ENCODE results near the gene GPC5.

- no peak for TF ChIP-seq POLR2A (IDR thresholded peaks at IDR 0.05)
- TF ChIP-seq, protein P1, sequence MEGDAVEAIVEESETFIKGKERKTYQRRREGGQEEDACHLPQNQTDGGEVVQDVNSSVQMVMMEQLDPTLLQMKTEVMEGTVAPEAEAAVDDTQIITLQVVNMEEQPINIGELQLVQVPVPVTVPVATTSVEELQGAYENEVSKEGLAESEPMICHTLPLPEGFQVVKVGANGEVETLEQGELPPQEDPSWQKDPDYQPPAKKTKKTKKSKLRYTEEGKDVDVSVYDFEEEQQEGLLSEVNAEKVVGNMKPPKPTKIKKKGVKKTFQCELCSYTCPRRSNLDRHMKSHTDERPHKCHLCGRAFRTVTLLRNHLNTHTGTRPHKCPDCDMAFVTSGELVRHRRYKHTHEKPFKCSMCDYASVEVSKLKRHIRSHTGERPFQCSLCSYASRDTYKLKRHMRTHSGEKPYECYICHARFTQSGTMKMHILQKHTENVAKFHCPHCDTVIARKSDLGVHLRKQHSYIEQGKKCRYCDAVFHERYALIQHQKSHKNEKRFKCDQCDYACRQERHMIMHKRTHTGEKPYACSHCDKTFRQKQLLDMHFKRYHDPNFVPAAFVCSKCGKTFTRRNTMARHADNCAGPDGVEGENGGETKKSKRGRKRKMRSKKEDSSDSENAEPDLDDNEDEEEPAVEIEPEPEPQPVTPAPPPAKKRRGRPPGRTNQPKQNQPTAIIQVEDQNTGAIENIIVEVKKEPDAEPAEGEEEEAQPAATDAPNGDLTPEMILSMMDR (IDR thresholded peaks at IDR 0.05) = no peak
Observed at GRCh38 chr13:91764527-91764926, 366.1 kb downstream of the GPC5 start.
